GM04503 (cell line): ENCODE results near the gene RMDN3.

Experiments
- DNase-seq: peaks from one replicate; pipeline ENCODE4 v3.0.0-alpha.2; 2012; ENCODE audit warnings: low read depth

The RMDN3 gene

GRCh38 chr15:40772014-40772413, 17.0 kb upstream of the RMDN3 start:
- no peak for DNase-seq

- no peak for DNase-seq
Observed at GRCh38 chr15:40771242-40771641, 16.2 kb upstream of the RMDN3 start.

- DNase-seq = no peak
Observed at GRCh38 chr15:40770147-40770721, 15.2 kb upstream of the RMDN3 start.

- DNase-seq = no peak
Observed at GRCh38 chr15:40769274-40770146, 14.5 kb upstream of the RMDN3 start, which contains the start of gene C15orf62. TSS of gene C15orf62 (plus strand) at chr15:40769980. CDS start at chr15:40770496, 516 bp downstream.

GRCh38 chr15:40768521-40769273, 13.6 kb upstream of the RMDN3 start:
- no peak for DNase-seq

GRCh38 chr15:40767838-40768500, 12.9 kb upstream of the RMDN3 start:
- no peak for DNase-seq

GRCh38 chr15:40766906-40767837, 12.1 kb upstream of the RMDN3 start:
- DNase-seq = no peak

- DNase-seq = no peak
Observed at GRCh38 chr15:40766194-40766815, 11.3 kb upstream of the RMDN3 start.

GRCh38 chr15:40764629-40765103, 9.6 kb upstream of the RMDN3 start:
- no peak for DNase-seq

GRCh38 chr15:40763801-40764628, 9.0 kb upstream of the RMDN3 start, which contains the start of gene GCHFR:
TSS of gene GCHFR (plus strand) at chr15:40764068. CDS start at chr15:40764181, 113 bp downstream.
- no peak for DNase-seq

- no peak for DNase-seq
Observed at GRCh38 chr15:40762919-40763800, 8.1 kb upstream of the RMDN3 start.

- no peak for DNase-seq
Observed at GRCh38 chr15:40759961-40760360, 4.9 kb upstream of the RMDN3 start.

GRCh38 chr15:40756938-40757337, 1.9 kb upstream of the RMDN3 start:
- DNase-seq = no peak

- no peak for DNase-seq
Observed at GRCh38 chr15:40755812-40756208, 756 bp upstream of the RMDN3 start.

GRCh38 chr15:40754574-40754882, 526 bp downstream of the RMDN3 start:
- DNase-seq = no peak

- no peak for DNase-seq
Observed at GRCh38 chr15:40751745-40752144, 3.3 kb downstream of the RMDN3 start.

GRCh38 chr15:40750885-40751284, 4.2 kb downstream of the RMDN3 start:
- DNase-seq = no peak

GRCh38 chr15:40749151-40749630, 5.9 kb downstream of the RMDN3 start:
- DNase-seq = no peak
